IMR-90 (cell line): ENCODE data around the gene MMP25. TPM values are rescaled to one million over a fixed set of nuclear protein-coding genes. Genes with fewer than 3 reads are reported as not detected.

Experiments used
- ATAC-seq: fragments of 200-7000 bp; cut with Tn5 transposase; 2 replicates; pipeline ENCODE4 v1.9.1; 2020; ENCODE audit warnings: low read depth, mild to moderate bottlenecking, moderate library complexity
- BruUV-seq: library from RNA; stranded (reverse); fragments of 400-500 nt; replicated peaks from 2 replicates; lab custom pipeline; 2021; lab: Mats Ljungman, UMichigan
- CTCF ChIA-PET: fragments of 300-600 bp; formaldehyde crosslinking; extraction: SDS; loops from one replicate; lab custom pipeline; 2021; ENCODE audit warnings: antibody characterized with exemption; lab: Yijun Ruan, JAX
- POLR2A ChIA-PET: fragments of 300-600 bp; sonication (Branson Sonifier 250); formaldehyde crosslinking; loops from one replicate; lab custom pipeline; 2022; ENCODE audit warnings: antibody characterized with exemption; ENCODE audit not compliant: unreplicated experiment; lab: Charles Lee
- DNase-seq: peaks from one replicate; pipeline ENCODE4 v3.0.0; 2013
- H2AFZ ChIP-seq: replicated peaks from 2 replicates; pipeline ENCODE3; 2013; ENCODE audit warnings: low read length, mild to moderate bottlenecking; ENCODE audit not compliant: poor library complexity
- H2AK5ac ChIP-seq: 2 replicates; pipeline ENCODE4 v1.6.1; 2013; ENCODE audit warnings: low read depth, low read length, inconsistent platforms
- H2AK9ac ChIP-seq: replicated peaks from 2 replicates; pipeline ENCODE3; 2013; ENCODE audit warnings: mild to moderate bottlenecking, low read depth, low read length, moderate library complexity; ENCODE audit not compliant: poor library complexity
- H2BK120ac ChIP-seq: 2 replicates; pipeline ENCODE4 v1.6.1; 2013; ENCODE audit warnings: low read depth, low read length, inconsistent platforms
- H2BK15ac ChIP-seq: 3 replicates; pipeline ENCODE4 v1.6.1; 2013; ENCODE audit warnings: low read depth, low read length, inconsistent platforms
- H2BK20ac ChIP-seq: 2 replicates; pipeline ENCODE4 v1.6.1; 2013; ENCODE audit warnings: low read depth, mild to moderate bottlenecking, inconsistent platforms, low read length, moderate library complexity
- H2BK5ac ChIP-seq: 2 replicates; pipeline ENCODE4 v1.6.1; 2013; ENCODE audit warnings: mild to moderate bottlenecking, low read depth, low read length, inconsistent platforms; ENCODE audit not compliant: poor library complexity, severe bottlenecking
- H3K14ac ChIP-seq: replicated peaks from 2 replicates; pipeline ENCODE4 v1.6.1; 2013; ENCODE audit warnings: low read depth, low read length, inconsistent platforms
- H3K18ac ChIP-seq: 2 replicates; pipeline ENCODE4 v1.6.1; 2013; ENCODE audit warnings: low read depth, low read length, control low read depth
- H3K23ac ChIP-seq: 2 replicates; pipeline ENCODE4 v1.6.1; 2013; ENCODE audit warnings: low read depth, low read length, inconsistent platforms
- H3K27ac ChIP-seq: 2 replicates; pipeline ENCODE4 v1.5.1; 2013; ENCODE audit warnings: mild to moderate bottlenecking, control low read depth, low read length; ENCODE audit not compliant: insufficient read depth
- H3K27me3 ChIP-seq: 2 replicates; pipeline ENCODE4 v1.6.1; 2013; ENCODE audit warnings: low read length; ENCODE audit not compliant: control insufficient read depth, insufficient read depth
- H3K36me3 ChIP-seq: 2 replicates; pipeline ENCODE4 v1.6.1; 2013; ENCODE audit warnings: low read length, mixed read lengths; ENCODE audit not compliant: control insufficient read depth, insufficient read depth
- H3K4ac ChIP-seq: 2 replicates; pipeline ENCODE4 v1.6.1; 2013; ENCODE audit warnings: low read depth, low read length, inconsistent platforms
- H3K4me1 ChIP-seq: 2 replicates; pipeline ENCODE4 v1.6.1; 2013; ENCODE audit warnings: low read length, mixed read lengths; ENCODE audit not compliant: control insufficient read depth, insufficient read depth
- H3K4me2 ChIP-seq: 2 replicates; pipeline ENCODE4 v1.6.1; 2013; ENCODE audit warnings: low read depth, mild to moderate bottlenecking, control low read depth, low read length, moderate library complexity
- H3K4me3 ChIP-seq: 2 replicates; pipeline ENCODE4 v1.5.1; 2013; ENCODE audit warnings: low read depth, mild to moderate bottlenecking, control low read depth, low read length, moderate library complexity; ENCODE audit not compliant: insufficient read depth
- H3K56ac ChIP-seq: 2 replicates; pipeline ENCODE4 v1.6.1; 2013; ENCODE audit warnings: low read length, inconsistent platforms; ENCODE audit not compliant: insufficient read depth; ENCODE audit errors: extremely low read depth
- H3K79me1 ChIP-seq, 2 experiments: 2 replicates each; pipeline ENCODE4 v1.6.1; 2013; ENCODE audit warnings: low read length in 2 of 2, inconsistent platforms in 1 of 2, low read depth in 1 of 2
- H3K9ac ChIP-seq: 2 replicates; pipeline ENCODE4 v1.6.1; 2013; ENCODE audit warnings: low read depth, low read length, control low read depth
- H3K9me1 ChIP-seq: 2 replicates; pipeline ENCODE4 v1.6.1; 2013; ENCODE audit warnings: low read length, inconsistent platforms; ENCODE audit not compliant: insufficient read depth
- H3K9me3 ChIP-seq: 2 replicates; pipeline ENCODE4 v1.6.1; 2013; ENCODE audit warnings: low read length; ENCODE audit not compliant: control insufficient read depth, insufficient read depth
- H4K20me1 ChIP-seq: 2 replicates; pipeline ENCODE4 v1.6.1; 2013; ENCODE audit warnings: low read length, inconsistent platforms; ENCODE audit not compliant: insufficient read depth
- H4K5ac ChIP-seq: 2 replicates; pipeline ENCODE4 v1.6.1; 2013; ENCODE audit warnings: mild to moderate bottlenecking, low read depth, low read length, control low read depth
- H4K8ac ChIP-seq, 2 experiments: 2 replicates each; pipeline ENCODE4 v1.6.1; 2013; ENCODE audit warnings: low read depth in 2 of 2, low read length in 2 of 2, control low read depth in 1 of 2, inconsistent platforms in 1 of 2
- H4K91ac ChIP-seq: 2 replicates; pipeline ENCODE4 v1.6.1; 2013; ENCODE audit warnings: low read depth, low read length, inconsistent platforms; ENCODE audit not compliant: insufficient read depth
- BHLHE40 ChIP-seq: fragments of 150-350 bp; IDR thresholded peaks from 2 replicates; pipeline ENCODE4 v1.6.1; 2016; ENCODE audit warnings: mild to moderate bottlenecking, low read depth, low read length
- CEBPB ChIP-seq: IDR thresholded peaks from 2 replicates; pipeline ENCODE4 v1.6.1; 2012; ENCODE audit warnings: low read depth, low read length, improper control_type of control experiment
- CHD1 ChIP-seq: IDR thresholded peaks from 2 replicates; pipeline ENCODE4 v1.6.1; 2012; ENCODE audit warnings: low read depth, low read length, improper control_type of control experiment
- FOS ChIP-seq: fragments of 150-350 bp; IDR thresholded peaks from 2 replicates; pipeline ENCODE4 v1.6.1; 2016; ENCODE audit warnings: low read depth, low read length
- MAFK ChIP-seq: IDR thresholded peaks from 2 replicates; pipeline ENCODE4 v1.6.1; 2012; ENCODE audit warnings: low read depth, low read length, improper control_type of control experiment
- MAZ ChIP-seq: IDR thresholded peaks from 2 replicates; pipeline ENCODE4 v1.6.1; 2012; ENCODE audit warnings: low read depth, mild to moderate bottlenecking, low read length, improper control_type of control experiment, moderate library complexity, borderline replicate concordance
- RAD21 ChIP-seq: IDR thresholded peaks from 2 replicates; pipeline ENCODE4 v1.6.1; 2012; ENCODE audit warnings: low read length, improper control_type of control experiment
- RFX5 ChIP-seq: IDR thresholded peaks from 2 replicates; pipeline ENCODE4 v1.8.0; 2012; ENCODE audit warnings: low read depth, mild to moderate bottlenecking, low read length, moderate library complexity
- WGBS, 2 experiments: methylation state at CpG; one replicate each; pipeline versions ENCODE4 v1.1.5 to v1.1.7; 2013; ENCODE audit warnings: missing lambda C conversion rate in 2 of 2; ENCODE audit not compliant: insufficient read length in 1 of 2; ENCODE audit errors: extremely low coverage in 2 of 2; 5-methylcytosine and 5-hydroxymethylcytosine counted together
- dilution Hi-C: fragments of 300-500 bp; cut with HindIII; formaldehyde crosslinking; loops from one replicate; pipeline ENCODE4 v1.14.3; 2018; ENCODE audit warnings: low sequenced_read_pairs; ENCODE audit not compliant: unreplicated experiment
- in situ Hi-C: fragments of 300-500 bp; cut with MboI; formaldehyde crosslinking; loops from 3 replicates; pipeline ENCODE4 v1.14.3; 2019; ENCODE audit warnings: low sequenced_read_pairs, inconsistent platforms, mixed read lengths
- intact Hi-C: fragments of 100-400 bp; cut with micrococcal nuclease; formaldehyde crosslinking; loops from 2 replicates; pipeline ENCODE4 v1.10.0; 2022
- polyA plus RNA-seq, 3 experiments: library from polyadenylated mRNA; depleted of rRNA; stranded (reverse); fragments of >200 nt; gene quantifications; 2 replicates each; pipeline ENCODE4 v1.2.3, GENCODE V29; 2012; ENCODE audit warnings: low replicate concordance in 1 of 3
- total RNA-seq: library from RNA; depleted of rRNA; stranded (reverse); fragments of >200 nt; gene quantifications from 2 replicates; pipeline ENCODE4 v1.2.3, GENCODE V29; 2012
- TF ChIP-seq, protein P1 (sequence below): fragments of 150-350 bp; IDR thresholded peaks from 2 replicates; pipeline ENCODE4 v1.6.1; 2016; ENCODE audit warnings: low read depth, mild to moderate bottlenecking, low read length, moderate library complexity, borderline replicate concordance
- TF ChIP-seq, protein P2 (sequence below): conservative IDR thresholded peaks from 2 replicates; pipeline ENCODE4 v1.5.1; 2012; ENCODE audit warnings: mild to moderate bottlenecking, low read depth, low read length, improper control_type of control experiment
- TF ChIP-seq, protein P3 (sequence below): fragments of 150-350 bp; IDR thresholded peaks from 2 replicates; pipeline ENCODE4 v1.6.1; 2017; ENCODE audit warnings: mild to moderate bottlenecking, antibody characterized with exemption, low read length, low read depth

Gene MMP25
- total and polyA plus RNA-seq, 2 of the 4 experiments (the other 2 are of a cell fraction), result 0.07 TPM; not detected in 1

DNA sequence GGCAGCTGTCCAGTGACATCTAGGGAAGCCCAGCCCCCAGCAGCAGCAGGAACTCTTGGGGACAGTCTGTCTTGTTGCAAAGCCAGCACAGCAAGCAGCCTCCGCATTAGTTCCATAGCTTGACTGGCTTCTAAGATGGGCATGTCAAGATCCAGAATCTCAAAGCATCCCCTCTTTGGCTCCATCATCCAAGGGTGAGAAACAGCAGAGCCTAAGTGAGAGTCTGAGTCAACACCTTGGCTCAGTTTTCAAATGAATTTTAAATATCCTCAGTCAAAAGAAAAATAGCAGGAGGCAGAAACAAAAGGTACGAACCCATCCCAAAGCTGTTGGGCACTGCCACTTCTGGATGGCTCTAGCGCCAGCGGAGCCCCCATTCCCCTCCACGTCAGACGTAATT is 31.4 kb upstream of the MMP25 start:
- peaks cover 0 to 7% of the 10 kb centered on the region in 2 experiments; a peak in 2 of 4 replicates for H3K79me1 ChIP-seq

More for the DNA sequence above, 31.4 kb upstream of the MMP25 start:
- H4K91ac ChIP-seq, result no peak overlapping the region
- H3K36me3 ChIP-seq, result no peaks in the 10 kb centered on the region
- H2BK20ac ChIP-seq, result no peak overlapping the region
- dilution Hi-C loops (no loop called here), intact Hi-C loops (no loop called here), in situ Hi-C loops (no loop called here)
- H3K4ac ChIP-seq, result no peak overlapping the region
- no peak overlapping the region for H3K4me3 ChIP-seq
- H4K8ac ChIP-seq, result no peak overlapping the region
- H3K9ac ChIP-seq, result no peak overlapping the region
- ChIA-PET CTCF (interaction anchor here (0.7 kb wide), 1 partner anchor 11 kb away, joined by 12 read pairs; no protein-coding TSS in a partner anchor), POLR2A (no interaction called here)
- no peak overlapping the region for H2BK5ac ChIP-seq
- H3K23ac ChIP-seq, result no peak overlapping the region
- TF ChIP-seq FOS (no peak), CHD1 (no peak), MAZ (no peak), RAD21 (no peak), RFX5 (no peak), BHLHE40 (no peak), CEBPB (no peak), MAFK (no peak)
- TF ChIP-seq, protein P1, sequence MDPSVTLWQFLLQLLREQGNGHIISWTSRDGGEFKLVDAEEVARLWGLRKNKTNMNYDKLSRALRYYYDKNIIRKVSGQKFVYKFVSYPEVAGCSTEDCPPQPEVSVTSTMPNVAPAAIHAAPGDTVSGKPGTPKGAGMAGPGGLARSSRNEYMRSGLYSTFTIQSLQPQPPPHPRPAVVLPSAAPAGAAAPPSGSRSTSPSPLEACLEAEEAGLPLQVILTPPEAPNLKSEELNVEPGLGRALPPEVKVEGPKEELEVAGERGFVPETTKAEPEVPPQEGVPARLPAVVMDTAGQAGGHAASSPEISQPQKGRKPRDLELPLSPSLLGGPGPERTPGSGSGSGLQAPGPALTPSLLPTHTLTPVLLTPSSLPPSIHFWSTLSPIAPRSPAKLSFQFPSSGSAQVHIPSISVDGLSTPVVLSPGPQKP, result no peak
- TF ChIP-seq, protein P2, sequence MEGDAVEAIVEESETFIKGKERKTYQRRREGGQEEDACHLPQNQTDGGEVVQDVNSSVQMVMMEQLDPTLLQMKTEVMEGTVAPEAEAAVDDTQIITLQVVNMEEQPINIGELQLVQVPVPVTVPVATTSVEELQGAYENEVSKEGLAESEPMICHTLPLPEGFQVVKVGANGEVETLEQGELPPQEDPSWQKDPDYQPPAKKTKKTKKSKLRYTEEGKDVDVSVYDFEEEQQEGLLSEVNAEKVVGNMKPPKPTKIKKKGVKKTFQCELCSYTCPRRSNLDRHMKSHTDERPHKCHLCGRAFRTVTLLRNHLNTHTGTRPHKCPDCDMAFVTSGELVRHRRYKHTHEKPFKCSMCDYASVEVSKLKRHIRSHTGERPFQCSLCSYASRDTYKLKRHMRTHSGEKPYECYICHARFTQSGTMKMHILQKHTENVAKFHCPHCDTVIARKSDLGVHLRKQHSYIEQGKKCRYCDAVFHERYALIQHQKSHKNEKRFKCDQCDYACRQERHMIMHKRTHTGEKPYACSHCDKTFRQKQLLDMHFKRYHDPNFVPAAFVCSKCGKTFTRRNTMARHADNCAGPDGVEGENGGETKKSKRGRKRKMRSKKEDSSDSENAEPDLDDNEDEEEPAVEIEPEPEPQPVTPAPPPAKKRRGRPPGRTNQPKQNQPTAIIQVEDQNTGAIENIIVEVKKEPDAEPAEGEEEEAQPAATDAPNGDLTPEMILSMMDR, result no peak
- TF ChIP-seq, protein P3, sequence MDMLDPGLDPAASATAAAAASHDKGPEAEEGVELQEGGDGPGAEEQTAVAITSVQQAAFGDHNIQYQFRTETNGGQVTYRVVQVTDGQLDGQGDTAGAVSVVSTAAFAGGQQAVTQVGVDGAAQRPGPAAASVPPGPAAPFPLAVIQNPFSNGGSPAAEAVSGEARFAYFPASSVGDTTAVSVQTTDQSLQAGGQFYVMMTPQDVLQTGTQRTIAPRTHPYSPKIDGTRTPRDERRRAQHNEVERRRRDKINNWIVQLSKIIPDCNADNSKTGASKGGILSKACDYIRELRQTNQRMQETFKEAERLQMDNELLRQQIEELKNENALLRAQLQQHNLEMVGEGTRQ, result no peak
- H3K14ac ChIP-seq, result no peak overlapping the region
- H3K27ac ChIP-seq, result no peak overlapping the region
- no peak overlapping the region for H4K5ac ChIP-seq
- H2BK120ac ChIP-seq, result no peak overlapping the region
- H3K18ac ChIP-seq, result no peak overlapping the region
- H3K56ac ChIP-seq, result no peak overlapping the region
- no peak overlapping the region for H2AFZ ChIP-seq
- H3K9me1 ChIP-seq, result no peaks in the 10 kb centered on the region
- H2AK9ac ChIP-seq, result no peak overlapping the region
- H2AK5ac ChIP-seq, result no peak overlapping the region
- no TSS peak for BruUV-seq
- H2BK15ac ChIP-seq, result no peak overlapping the region
- DNase-seq (no peak), ATAC-seq (no peak)
- 0 out of 2 replicates have a peak, but pooled peaks cover 3% of the 10 kb centered on the region for H3K4me1 ChIP-seq
- H3K27me3 ChIP-seq, result peaks cover 33% of the 10 kb centered on the region
- H4K20me1 ChIP-seq, result peaks cover 4% of the 10 kb centered on the region; the same call in 1 of the 2 replicates
- WGBS, 2 experiments, result no CpG with 5 or more reads among the region's 6 CpGs
- H3K4me2 ChIP-seq, result no peak overlapping the region
- H3K9me3 ChIP-seq, result no peaks in the 10 kb centered on the region
